WERI-Rb-1 (cell line): ENCODE data around the gene EZH2.

Source experiments
- DNase-seq: peaks from one replicate; pipeline ENCODE4 v3.0.0-alpha.2; 2020
- H3K27ac ChIP-seq: fragments of 250-450 bp; sonication (Bioruptor Pico); 2 replicates; pipeline ENCODE4 v1.5.1; 2020; ENCODE audit warnings: mild to moderate bottlenecking, moderate library complexity
- H3K27me3 ChIP-seq: fragments of 250-450 bp; sonication (Bioruptor Pico); 2 replicates; pipeline ENCODE4 v1.5.1; 2021; ENCODE audit warnings: mild to moderate bottlenecking, low read depth, moderate library complexity; ENCODE audit not compliant: insufficient read depth, severe bottlenecking
- H3K36me3 ChIP-seq: fragments of 250-450 bp; sonication (Bioruptor Pico); 2 replicates; pipeline ENCODE4 v1.5.1; 2020; ENCODE audit warnings: mild to moderate bottlenecking, moderate library complexity
- H3K4me3 ChIP-seq: 2 replicates; pipeline ENCODE4 v1.5.1; 2011; ENCODE audit warnings: low read depth, mild to moderate bottlenecking, control low read depth, low read length
- H3K9me3 ChIP-seq: fragments of 250-450 bp; sonication (Bioruptor Pico); 2 replicates; pipeline ENCODE4 v1.5.1; 2021; ENCODE audit warnings: mild to moderate bottlenecking, moderate library complexity; ENCODE audit not compliant: severe bottlenecking
- CTCF ChIP-seq: IDR thresholded peaks from 2 replicates; pipeline ENCODE4 v1.5.1; 2011; ENCODE audit warnings: low read depth, mild to moderate bottlenecking, control low read depth, inconsistent platforms, low read length

EZH2 gene

GRCh38 chr7:148847815-148848734 is 36.0 kb downstream of the EZH2 start:
- no peak for TF ChIP-seq CTCF
- peak overlapping the region; percentile 82 for H3K27ac ChIP-seq
- H3K9me3 ChIP-seq: no peaks in the 10 kb centered on the region
- peaks cover 33% of the 10 kb centered on the region for H3K36me3 ChIP-seq
- no peaks in the 10 kb centered on the region for H3K27me3 ChIP-seq
- DNase-seq: no peak
- no peak overlapping the region; the same call in 1 of the 2 replicates for H3K4me3 ChIP-seq

GRCh38 chr7:148838905-148839304 is 45.2 kb downstream of the EZH2 start:
- Histone ChIP-seq H3K9me3 (no peaks in the 10 kb centered on the region), H3K27ac (no peak overlapping the region), H3K27me3 (no peaks in the 10 kb centered on the region), H3K36me3 (peaks cover 79% of the 10 kb centered on the region), H3K4me3 (no peak overlapping the region)
- no peak for DNase-seq
- no peak for TF ChIP-seq CTCF

- Histone ChIP-seq H3K27ac (no peak overlapping the region), H3K4me3 (no peak overlapping the region), H3K27me3 (no peaks in the 10 kb centered on the region), H3K36me3 (peaks cover 83% of the 10 kb centered on the region), H3K9me3 (no peaks in the 10 kb centered on the region)
- no peak for DNase-seq
- TF ChIP-seq CTCF: no peak
Measured at GRCh38 chr7:148835854-148836253, 48.2 kb downstream of the EZH2 start.

GRCh38 chr7:148834605-148835004 is 49.5 kb downstream of the EZH2 start:
- Histone ChIP-seq H3K4me3 (no peak overlapping the region), H3K36me3 (peaks cover 90% of the 10 kb centered on the region), H3K27me3 (no peaks in the 10 kb centered on the region), H3K27ac (no peak overlapping the region), H3K9me3 (no peaks in the 10 kb centered on the region)
- DNase-seq: no peak
- TF ChIP-seq CTCF: no peak

- no peak for TF ChIP-seq CTCF
- Histone ChIP-seq H3K36me3 (peaks cover 91% of the 10 kb centered on the region), H3K27me3 (no peaks in the 10 kb centered on the region), H3K9me3 (no peaks in the 10 kb centered on the region), H3K4me3 (no peak overlapping the region), H3K27ac (no peak overlapping the region)
- no peak for DNase-seq
Measured at GRCh38 chr7:148831782-148832181, 52.3 kb downstream of the EZH2 start.
